Mesothelial cell of epicardium (in vitro differentiated cells): ENCODE measurements around the gene NTRK3. TPM values are rescaled to one million over a fixed set of nuclear protein-coding genes. Genes with fewer than 3 reads are reported as not detected.

Experiments
- DNase-seq, 2 experiments: peaks; one replicate each; pipeline ENCODE4 v3.0.0; 2021; ENCODE audit warnings: low spot score in 2 of 2; ENCODE audit not compliant: unreplicated experiment in 2 of 2
- H3K27ac Mint-ChIP-seq: 2 replicates; pipeline ENCODE4 v1.8.0; 2021; ENCODE audit warnings: mixed read lengths
- H3K27me3 Mint-ChIP-seq: 2 replicates; pipeline ENCODE4 v1.8.0; 2021; ENCODE audit warnings: low read depth, mixed read lengths
- H3K36me3 Mint-ChIP-seq: 2 replicates; pipeline ENCODE4 v1.8.0; 2021; ENCODE audit warnings: mixed read lengths
- H3K4me1 Mint-ChIP-seq: 2 replicates; pipeline ENCODE4 v1.8.0; 2021; ENCODE audit warnings: mixed read lengths
- H3K4me3 Mint-ChIP-seq: 2 replicates; pipeline ENCODE4 v1.8.0; 2021; ENCODE audit warnings: mild to moderate bottlenecking, moderate library complexity, mixed read lengths
- H3K9me3 Mint-ChIP-seq: 2 replicates; pipeline ENCODE4 v1.8.0; 2021; ENCODE audit warnings: mixed read lengths
- total RNA-seq: library from RNA; stranded (reverse); gene quantifications from 3 replicates; pipeline ENCODE4 v1.2.1, GENCODE V29; 2021
- TF ChIP-seq, protein P1 (sequence below): fragments of 200-600 bp; sonication (generic); IDR thresholded peaks from one replicate; pipeline ENCODE4 v1.5.0; 2021; ENCODE audit warnings: antibody characterized with exemption; ENCODE audit not compliant: unreplicated experiment

NTRK3 gene
- total RNA-seq, 1 donor from 2014 or later, result 2.1 TPM

DNA sequence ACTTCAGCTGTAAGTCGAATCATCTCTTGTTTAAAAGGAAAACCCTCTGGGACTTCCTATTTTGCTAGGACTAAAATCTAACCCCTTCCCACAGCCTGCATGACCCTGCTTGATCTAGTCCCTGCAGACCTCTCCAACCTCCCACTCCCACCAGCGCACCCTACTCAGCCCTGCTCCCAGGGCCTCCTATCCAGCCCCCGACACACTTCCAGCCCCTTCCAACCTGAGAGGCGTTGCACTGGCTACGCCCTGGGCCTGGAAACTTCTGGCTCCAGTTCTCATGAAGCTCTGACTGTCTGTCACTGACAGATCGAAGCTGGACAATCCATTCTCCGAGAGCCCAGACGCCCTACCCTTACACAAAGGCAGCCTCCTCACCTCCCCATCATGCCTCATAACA lies 21.8 kb downstream of the NTRK3 start:
- Mint-ChIP-seq H3K27me3 (peaks cover 36% of the 10 kb centered on the region), H3K27ac (no peak overlapping the region), H3K4me1 (no peaks in the 10 kb centered on the region), H3K4me3 (no peak overlapping the region), H3K36me3 (no peaks in the 10 kb centered on the region), H3K9me3 (no peaks in the 10 kb centered on the region)
- no peak for DNase-seq
- TF ChIP-seq, protein P1, sequence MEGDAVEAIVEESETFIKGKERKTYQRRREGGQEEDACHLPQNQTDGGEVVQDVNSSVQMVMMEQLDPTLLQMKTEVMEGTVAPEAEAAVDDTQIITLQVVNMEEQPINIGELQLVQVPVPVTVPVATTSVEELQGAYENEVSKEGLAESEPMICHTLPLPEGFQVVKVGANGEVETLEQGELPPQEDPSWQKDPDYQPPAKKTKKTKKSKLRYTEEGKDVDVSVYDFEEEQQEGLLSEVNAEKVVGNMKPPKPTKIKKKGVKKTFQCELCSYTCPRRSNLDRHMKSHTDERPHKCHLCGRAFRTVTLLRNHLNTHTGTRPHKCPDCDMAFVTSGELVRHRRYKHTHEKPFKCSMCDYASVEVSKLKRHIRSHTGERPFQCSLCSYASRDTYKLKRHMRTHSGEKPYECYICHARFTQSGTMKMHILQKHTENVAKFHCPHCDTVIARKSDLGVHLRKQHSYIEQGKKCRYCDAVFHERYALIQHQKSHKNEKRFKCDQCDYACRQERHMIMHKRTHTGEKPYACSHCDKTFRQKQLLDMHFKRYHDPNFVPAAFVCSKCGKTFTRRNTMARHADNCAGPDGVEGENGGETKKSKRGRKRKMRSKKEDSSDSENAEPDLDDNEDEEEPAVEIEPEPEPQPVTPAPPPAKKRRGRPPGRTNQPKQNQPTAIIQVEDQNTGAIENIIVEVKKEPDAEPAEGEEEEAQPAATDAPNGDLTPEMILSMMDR, result no peak

DNA sequence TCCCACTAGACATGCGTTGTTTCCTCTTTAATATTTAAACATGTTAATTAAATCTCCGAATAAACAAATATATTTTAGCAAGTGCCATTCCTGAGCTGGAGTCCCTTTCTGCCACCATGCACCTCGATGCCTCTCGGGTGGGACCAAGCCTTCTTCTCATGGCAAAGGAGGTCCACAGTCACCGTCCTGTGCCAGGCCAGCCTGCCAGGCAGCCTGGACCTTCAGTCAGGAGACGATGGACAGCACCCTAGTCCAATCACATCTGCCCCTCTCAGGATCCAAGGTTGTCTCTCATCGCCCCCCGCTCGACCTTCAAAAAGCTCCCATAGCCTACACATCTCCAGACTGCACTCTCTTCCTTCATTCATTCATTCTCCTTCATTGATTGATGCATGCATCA lies 22.6 kb downstream of the NTRK3 start:
- TF ChIP-seq, protein P1, result no peak
- Mint-ChIP-seq H3K27ac (no peak overlapping the region), H3K27me3 (peaks cover 44% of the 10 kb centered on the region), H3K4me3 (no peak overlapping the region), H3K36me3 (no peaks in the 10 kb centered on the region), H3K4me1 (no peaks in the 10 kb centered on the region), H3K9me3 (no peaks in the 10 kb centered on the region)
- no peak for DNase-seq

DNA sequence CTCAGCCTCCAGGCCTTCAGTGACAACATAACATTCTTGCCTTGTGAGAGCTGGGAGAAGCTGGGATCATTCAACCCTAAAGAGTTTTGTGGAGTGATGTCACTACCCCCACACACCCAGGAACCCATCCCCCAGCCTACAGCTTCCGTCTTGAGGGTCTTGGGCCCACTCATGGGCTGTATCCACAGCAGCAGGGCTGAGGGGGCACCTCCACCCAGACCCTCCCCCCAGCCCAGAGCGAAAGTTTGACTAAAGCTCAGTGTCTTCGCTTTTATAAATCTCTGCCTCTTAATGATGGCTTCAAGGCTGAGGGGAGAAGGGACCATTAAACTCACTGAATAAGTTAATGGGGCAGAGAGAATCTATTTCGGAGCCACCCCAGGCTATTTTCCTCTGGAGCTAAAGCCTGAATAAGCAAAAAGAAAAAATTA lies 23.8 kb downstream of the NTRK3 start:
- Mint-ChIP-seq H3K27ac (no peak overlapping the region), H3K4me1 (no peaks in the 10 kb centered on the region), H3K9me3 (no peaks in the 10 kb centered on the region), H3K4me3 (no peak overlapping the region), H3K36me3 (no peaks in the 10 kb centered on the region), H3K27me3 (peaks cover 55% of the 10 kb centered on the region)
- no peak for DNase-seq
- TF ChIP-seq, protein P1, result no peak

DNA sequence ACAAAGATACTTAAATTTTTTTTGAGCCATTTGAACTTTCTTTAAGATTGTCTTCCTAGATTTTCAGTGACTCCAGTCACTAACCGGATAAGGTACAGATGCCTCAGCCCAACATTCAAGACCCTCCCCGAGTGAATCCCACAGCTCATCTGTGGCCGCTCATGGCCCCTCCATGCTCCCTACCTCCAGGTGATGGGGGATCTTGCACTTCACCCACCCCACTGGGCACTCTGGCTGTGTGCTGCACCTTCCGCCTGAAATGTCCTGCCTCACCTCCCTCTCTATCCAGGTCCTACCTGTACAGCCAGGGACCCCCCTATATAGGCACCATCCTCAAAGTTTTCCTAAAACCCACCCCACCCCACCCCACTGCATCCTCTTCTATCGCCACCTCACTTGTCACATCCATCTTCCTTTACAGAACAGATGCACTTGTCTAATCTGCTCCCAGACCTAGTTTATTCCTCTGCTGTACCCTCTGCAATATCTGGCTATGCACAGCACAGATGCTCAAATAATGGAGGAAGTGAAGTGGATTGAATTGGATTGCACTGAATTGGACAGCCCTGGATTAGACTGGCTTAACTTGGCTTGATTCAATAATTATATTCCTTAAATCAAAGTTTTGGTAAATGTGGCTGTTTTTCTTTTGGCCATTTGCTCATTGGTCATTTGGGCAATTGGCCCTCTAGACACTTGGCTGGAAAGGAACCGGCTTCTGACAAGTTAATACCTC lies 24.5 kb downstream of the NTRK3 start:
- Mint-ChIP-seq H3K36me3 (no peaks in the 10 kb centered on the region), H3K4me3 (no peak overlapping the region), H3K27me3 (peaks cover 62% of the 10 kb centered on the region), H3K9me3 (no peaks in the 10 kb centered on the region), H3K27ac (no peak overlapping the region), H3K4me1 (no peaks in the 10 kb centered on the region)
- no peak for DNase-seq
- TF ChIP-seq, protein P1, result no peak

DNA sequence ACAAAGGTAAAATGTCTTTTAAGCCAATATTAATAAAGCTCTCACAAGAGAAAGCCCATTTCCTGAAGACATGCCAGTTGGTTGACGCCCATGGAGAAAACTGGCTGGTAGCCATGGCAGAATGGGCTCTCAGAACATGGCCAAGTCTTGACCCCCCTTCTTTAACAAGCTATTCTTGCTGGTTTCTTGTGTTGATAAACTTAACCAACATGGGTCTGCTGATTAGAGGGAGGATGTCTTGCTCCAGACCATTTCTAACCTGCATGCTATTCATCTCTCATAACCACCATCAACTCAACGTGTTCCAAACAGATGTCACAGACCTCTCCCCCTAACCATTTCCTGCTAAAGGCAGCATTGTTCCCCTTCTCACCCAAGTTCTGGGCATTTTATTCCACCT lies 25.7 kb downstream of the NTRK3 start:
- Mint-ChIP-seq H3K36me3 (no peaks in the 10 kb centered on the region), H3K27ac (no peak overlapping the region), H3K4me3 (no peak overlapping the region), H3K27me3 (peaks cover 68% of the 10 kb centered on the region), H3K4me1 (no peaks in the 10 kb centered on the region), H3K9me3 (no peaks in the 10 kb centered on the region)
- no peak for DNase-seq
- TF ChIP-seq, protein P1, result no peak
